ENCODE measurements around the gene PLEKHB1.

Gene PLEKHB1

GRCh38 chr11:73645972-73646631, at the start of gene PLEKHB1:
TSS of gene PLEKHB1 (plus strand) at chr11:73646581. CDS start at chr11:73646609, 28 bp downstream.
- H3K4me3 ChIP-seq (ENCODE audit: low read length) = no peak within 1 kb of the TSS
- TF ChIP-seq ZNF274 (IDR thresholded peaks at IDR 0.05; ENCODE audit: low read depth, low read length) = no peak

- TF ChIP-seq ZNF274 (IDR thresholded peaks at IDR 0.05; ENCODE audit: low read depth, low read length) = no peak
- H3K4me3 ChIP-seq (ENCODE audit: low read length) = peak overlapping the region; percentile 73
Observed at GRCh38 chr11:73597336-73597955, 48.9 kb upstream of the PLEKHB1 start.

- no peak for TF ChIP-seq ZNF274 (IDR thresholded peaks at IDR 0.05; ENCODE audit: low read depth, low read length)
- peak within 1 kb of the TSS; percentile 73 for H3K4me3 ChIP-seq (ENCODE audit: low read length)
Observed at GRCh38 chr11:73597956-73598718, 48.2 kb upstream of the PLEKHB1 start, which contains the start of gene FAM168A. TSS of gene FAM168A (minus strand) at chr11:73598112. CDS start at chr11:73468474, 129,638 bp downstream.

GRCh38 chr11:73598719-73599379, 47.5 kb upstream of the PLEKHB1 start:
- H3K4me3 ChIP-seq (ENCODE audit: low read length) = peak overlapping the region; percentile 72
- TF ChIP-seq ZNF274 (IDR thresholded peaks at IDR 0.05; ENCODE audit: low read depth, low read length) = no peak

GRCh38 chr11:73612601-73613140, 33.7 kb upstream of the PLEKHB1 start:
- H3K4me3 ChIP-seq (ENCODE audit: low read length) = no peak overlapping the region
- no peak for TF ChIP-seq ZNF274 (IDR thresholded peaks at IDR 0.05; ENCODE audit: low read depth, low read length)

GRCh38 chr11:73614591-73614990, 31.8 kb upstream of the PLEKHB1 start:
- no peak overlapping the region for H3K4me3 ChIP-seq (ENCODE audit: low read length)
- no peak for TF ChIP-seq ZNF274 (IDR thresholded peaks at IDR 0.05; ENCODE audit: low read depth, low read length)

- no peak overlapping the region for H3K4me3 ChIP-seq (ENCODE audit: low read length)
- no peak for TF ChIP-seq ZNF274 (IDR thresholded peaks at IDR 0.05; ENCODE audit: low read depth, low read length)
Observed at GRCh38 chr11:73622926-73623593, 23.3 kb upstream of the PLEKHB1 start.

- no peak for TF ChIP-seq ZNF274 (IDR thresholded peaks at IDR 0.05; ENCODE audit: low read depth, low read length)
- no peak overlapping the region for H3K4me3 ChIP-seq (ENCODE audit: low read length)
Observed at GRCh38 chr11:73623686-73624085, 22.7 kb upstream of the PLEKHB1 start.

- no peak for TF ChIP-seq ZNF274 (IDR thresholded peaks at IDR 0.05; ENCODE audit: low read depth, low read length)
- no peak overlapping the region for H3K4me3 ChIP-seq (ENCODE audit: low read length)
Observed at GRCh38 chr11:73625696-73626318, 20.6 kb upstream of the PLEKHB1 start.

GRCh38 chr11:73629907-73630306, 16.5 kb upstream of the PLEKHB1 start:
- H3K4me3 ChIP-seq (ENCODE audit: low read length) = no peak overlapping the region
- TF ChIP-seq ZNF274 (IDR thresholded peaks at IDR 0.05; ENCODE audit: low read depth, low read length) = no peak

- H3K4me3 ChIP-seq (ENCODE audit: low read length) = no peak overlapping the region
- TF ChIP-seq ZNF274 (IDR thresholded peaks at IDR 0.05; ENCODE audit: low read depth, low read length) = no peak
Observed at GRCh38 chr11:73632996-73633395, 13.4 kb upstream of the PLEKHB1 start.

- H3K4me3 ChIP-seq (ENCODE audit: low read length) = no peak overlapping the region
- no peak for TF ChIP-seq ZNF274 (IDR thresholded peaks at IDR 0.05; ENCODE audit: low read depth, low read length)
Observed at GRCh38 chr11:73633999-73634398, 12.4 kb upstream of the PLEKHB1 start.

GRCh38 chr11:73635721-73636120, 10.7 kb upstream of the PLEKHB1 start:
- no peak overlapping the region for H3K4me3 ChIP-seq (ENCODE audit: low read length)
- TF ChIP-seq ZNF274 (IDR thresholded peaks at IDR 0.05; ENCODE audit: low read depth, low read length) = no peak

Measured in GM08714 (cell line).